ENCODE results near the gene GPR42.

Gene GPR42

GRCh38 chr19:35340431-35340830 is 30.4 kb upstream of the GPR42 start:
- no peak for DNase-seq (ENCODE audit: low read depth)
- no peak for TF ChIP-seq CTCF (IDR thresholded peaks at IDR 0.05; ENCODE audit: control insufficient read depth, insufficient read depth, low read depth, low read length, missing control alignments)
- H3K4me3 ChIP-seq (ENCODE audit: control insufficient read depth, low read depth, low read length) = no peak overlapping the region

GRCh38 chr19:35341006-35341405 is 29.9 kb upstream of the GPR42 start:
- DNase-seq (ENCODE audit: low read depth) = no peak
- no peak for TF ChIP-seq CTCF (IDR thresholded peaks at IDR 0.05; ENCODE audit: control insufficient read depth, insufficient read depth, low read depth, low read length, missing control alignments)
- H3K4me3 ChIP-seq (ENCODE audit: control insufficient read depth, low read depth, low read length) = no peak overlapping the region

GRCh38 chr19:35341565-35342225 is 29.2 kb upstream of the GPR42 start:
- H3K4me3 ChIP-seq (ENCODE audit: control insufficient read depth, low read depth, low read length) = no peak overlapping the region
- no peak for TF ChIP-seq CTCF (IDR thresholded peaks at IDR 0.05; ENCODE audit: control insufficient read depth, insufficient read depth, low read depth, low read length, missing control alignments)
- DNase-seq (ENCODE audit: low read depth) = no peak

- no peak for TF ChIP-seq CTCF (IDR thresholded peaks at IDR 0.05; ENCODE audit: control insufficient read depth, insufficient read depth, low read depth, low read length, missing control alignments)
- H3K4me3 ChIP-seq (ENCODE audit: control insufficient read depth, low read depth, low read length) = no peak overlapping the region
- no peak for DNase-seq (ENCODE audit: low read depth)
Observed at GRCh38 chr19:35342430-35342829, 28.4 kb upstream of the GPR42 start.

GRCh38 chr19:35344511-35345031 is 26.3 kb upstream of the GPR42 start:
- no peak for TF ChIP-seq CTCF (IDR thresholded peaks at IDR 0.05; ENCODE audit: control insufficient read depth, insufficient read depth, low read depth, low read length, missing control alignments)
- DNase-seq (ENCODE audit: low read depth) = no peak
- H3K4me3 ChIP-seq (ENCODE audit: control insufficient read depth, low read depth, low read length) = no peak overlapping the region

- TF ChIP-seq CTCF (IDR thresholded peaks at IDR 0.05; ENCODE audit: control insufficient read depth, insufficient read depth, low read depth, low read length, missing control alignments) = no peak
- no peak for DNase-seq (ENCODE audit: low read depth)
- no peak overlapping the region for H3K4me3 ChIP-seq (ENCODE audit: control insufficient read depth, low read depth, low read length)
Observed at GRCh38 chr19:35345671-35346111, 25.2 kb upstream of the GPR42 start.
